ENCODE measurements around the gene CTNS.

DNA sequence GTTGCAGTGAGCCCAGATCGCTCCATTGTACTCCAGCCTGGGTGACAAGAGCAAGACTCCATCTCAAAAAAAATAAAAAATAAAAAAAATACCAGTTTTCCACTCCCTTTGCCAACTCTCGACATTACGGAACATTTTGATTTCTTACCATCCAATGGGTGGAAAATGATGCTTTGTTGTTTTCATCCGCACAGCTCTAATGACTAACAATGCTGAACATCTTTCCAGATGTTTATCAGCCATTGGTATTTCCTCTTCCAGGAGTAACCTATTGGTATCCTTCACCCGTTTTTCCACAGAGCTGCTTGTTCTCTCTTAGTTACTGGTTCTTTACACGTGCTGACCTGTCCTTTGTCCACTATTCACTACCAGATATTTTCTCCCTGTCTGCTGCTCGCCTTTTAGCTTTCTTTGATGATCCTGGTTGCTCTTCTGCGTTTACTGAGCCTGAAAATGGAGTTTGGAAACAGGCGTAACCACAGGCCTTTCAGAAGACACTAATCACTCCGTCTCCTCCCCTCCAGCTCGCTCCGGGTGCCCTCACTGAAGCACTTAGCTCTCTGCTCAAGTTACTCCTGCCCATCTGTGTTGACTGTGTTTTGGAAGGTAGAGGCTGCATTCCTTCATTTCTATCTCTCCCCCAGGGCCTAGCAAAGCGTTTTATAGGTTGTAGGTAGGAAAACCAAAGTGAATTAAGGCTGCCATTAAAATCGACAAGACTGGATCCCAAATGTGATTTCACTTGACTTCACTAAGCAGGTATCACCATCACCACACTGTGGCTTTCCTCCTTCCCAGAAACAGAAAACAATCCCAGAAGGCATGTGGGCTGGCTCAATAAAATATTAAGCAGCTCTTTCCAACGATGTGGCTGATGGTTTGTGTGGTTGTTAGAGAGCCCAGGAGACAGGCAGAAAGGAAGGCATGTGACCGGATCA is 9.5 kb upstream of the CTNS start:
- TF ChIP-seq, protein P1, sequence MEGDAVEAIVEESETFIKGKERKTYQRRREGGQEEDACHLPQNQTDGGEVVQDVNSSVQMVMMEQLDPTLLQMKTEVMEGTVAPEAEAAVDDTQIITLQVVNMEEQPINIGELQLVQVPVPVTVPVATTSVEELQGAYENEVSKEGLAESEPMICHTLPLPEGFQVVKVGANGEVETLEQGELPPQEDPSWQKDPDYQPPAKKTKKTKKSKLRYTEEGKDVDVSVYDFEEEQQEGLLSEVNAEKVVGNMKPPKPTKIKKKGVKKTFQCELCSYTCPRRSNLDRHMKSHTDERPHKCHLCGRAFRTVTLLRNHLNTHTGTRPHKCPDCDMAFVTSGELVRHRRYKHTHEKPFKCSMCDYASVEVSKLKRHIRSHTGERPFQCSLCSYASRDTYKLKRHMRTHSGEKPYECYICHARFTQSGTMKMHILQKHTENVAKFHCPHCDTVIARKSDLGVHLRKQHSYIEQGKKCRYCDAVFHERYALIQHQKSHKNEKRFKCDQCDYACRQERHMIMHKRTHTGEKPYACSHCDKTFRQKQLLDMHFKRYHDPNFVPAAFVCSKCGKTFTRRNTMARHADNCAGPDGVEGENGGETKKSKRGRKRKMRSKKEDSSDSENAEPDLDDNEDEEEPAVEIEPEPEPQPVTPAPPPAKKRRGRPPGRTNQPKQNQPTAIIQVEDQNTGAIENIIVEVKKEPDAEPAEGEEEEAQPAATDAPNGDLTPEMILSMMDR (IDR thresholded peaks at IDR 0.05 in 4 of 5, conservative IDR thresholded peaks at IDR 0.05 in 1 of 5): no peak
- TF ChIP-seq POLR2A (IDR thresholded peaks at IDR 0.05): no peak
